GM18867 (cell line): Measurements from ENCODE around the gene CLIP1.
"Not testable (repeated sequence)": the region's sequence is repeated elsewhere in the genome, so short reads cannot be mapped to it uniquely, and the experiment has no call there.

Source experiments
- ATAC-seq: cut with Tn5 transposase; IDR thresholded peaks from one replicate; pipeline ENCODE4 v1.9.1; 2021; ENCODE audit warnings: mild to moderate bottlenecking, moderate library complexity; ENCODE audit not compliant: unreplicated experiment

CLIP1 gene

GRCh38 chr12:122357536-122357935, 64.9 kb downstream of the CLIP1 start:
- ATAC-seq: not testable (repeated sequence)

- ATAC-seq: not testable (repeated sequence)
Observed at GRCh38 chr12:122356991-122357390, 65.5 kb downstream of the CLIP1 start.

- ATAC-seq: no peak
Observed at GRCh38 chr12:122356192-122356635, 66.3 kb downstream of the CLIP1 start.

- ATAC-seq: no peak
Observed at GRCh38 chr12:122355706-122356105, 66.8 kb downstream of the CLIP1 start.

GRCh38 chr12:122354958-122355641, 67.4 kb downstream of the CLIP1 start:
- no peak for ATAC-seq

- ATAC-seq: no peak
Observed at GRCh38 chr12:122352394-122352793, 70.1 kb downstream of the CLIP1 start.

- ATAC-seq: no peak
Observed at GRCh38 chr12:122350141-122350848, 72.2 kb downstream of the CLIP1 start.

- no peak for ATAC-seq
Observed at GRCh38 chr12:122349078-122349477, 73.4 kb downstream of the CLIP1 start.

GRCh38 chr12:122348505-122348904, 74.0 kb downstream of the CLIP1 start:
- no peak for ATAC-seq

- no peak for ATAC-seq
Observed at GRCh38 chr12:122346054-122346453, 76.4 kb downstream of the CLIP1 start.

GRCh38 chr12:122345042-122345441, 77.4 kb downstream of the CLIP1 start:
- no peak for ATAC-seq

- no peak for ATAC-seq
Observed at GRCh38 chr12:122336015-122336946, 86.2 kb downstream of the CLIP1 start.

- no peak for ATAC-seq
Observed at GRCh38 chr12:122333142-122334087, 89.1 kb downstream of the CLIP1 start.

GRCh38 chr12:122327494-122328385, 94.7 kb downstream of the CLIP1 start:
- no peak for ATAC-seq

- ATAC-seq: no peak
Observed at GRCh38 chr12:122327014-122327413, 95.5 kb downstream of the CLIP1 start.

GRCh38 chr12:122326586-122326985, 95.9 kb downstream of the CLIP1 start:
- no peak for ATAC-seq

- ATAC-seq: no peak
Observed at GRCh38 chr12:122323311-122324019, 99.0 kb downstream of the CLIP1 start.

GRCh38 chr12:122322501-122322900, 100.0 kb downstream of the CLIP1 start:
- ATAC-seq: no peak
